HepG2 (cell line): ENCODE measurements around the gene TCF25. TPM values are rescaled to one million over a fixed set of nuclear protein-coding genes. Genes with fewer than 3 reads are reported as not detected.

Experiments used
- GFI1 ChIP-seq: sonication (generic); formaldehyde crosslinking; IDR thresholded peaks from 2 replicates; pipeline ENCODE4 v1.5.0; 2020; ENCODE audit warnings: missing genetic modification reagents, mild to moderate bottlenecking, borderline replicate concordance
- JARID2 ChIP-seq: sonication (generic); formaldehyde crosslinking; IDR thresholded peaks from 2 replicates; pipeline ENCODE4 v1.8.1; 2023; ENCODE audit warnings: missing genetic modification reagents, inconsistent platforms; ENCODE audit not compliant: insufficient replicate concordance
- PCBP1 ChIP-seq: fragments of 200-400 bp; formaldehyde crosslinking; IDR thresholded peaks from 2 replicates; pipeline ENCODE4 v1.6.1; 2017; ENCODE audit warnings: mild to moderate bottlenecking, low read depth, low read length, borderline replicate concordance
- PHF8 ChIP-seq: sonication (generic); formaldehyde crosslinking; IDR thresholded peaks from 2 replicates; pipeline ENCODE4 v1.5.0; 2020; ENCODE audit warnings: missing genetic modification reagents
- SALL2 ChIP-seq: sonication (generic); formaldehyde crosslinking; IDR thresholded peaks from 2 replicates; pipeline ENCODE4 v1.8.1; 2023; ENCODE audit warnings: mild to moderate bottlenecking, missing genetic modification reagents, inconsistent platforms
- SIX1 ChIP-seq: sonication (generic); formaldehyde crosslinking; IDR thresholded peaks from 2 replicates; pipeline ENCODE4 v1.4.0; 2020; ENCODE audit warnings: missing genetic modification reagents, borderline replicate concordance
- SOX6 ChIP-seq, 2 experiments: fragments of 450-650 bp in 1 of 2; sonication (generic) in 1 of 2; formaldehyde crosslinking in 1 of 2; IDR thresholded peaks; 2 replicates each; pipeline versions ENCODE4 v1.4.0 to v1.6.1; 2017 to 2020; ENCODE audit warnings: antibody characterized with exemption in 1 of 2, mild to moderate bottlenecking in 1 of 2, missing genetic modification reagents in 1 of 2
- ZNF136 ChIP-seq: sonication (generic); formaldehyde crosslinking; IDR thresholded peaks from 2 replicates; pipeline ENCODE4 v1.8.1; 2022; ENCODE audit warnings: low read depth, mild to moderate bottlenecking, moderate library complexity, missing genetic modification reagents
- ZNF550 ChIP-seq: sonication (generic); formaldehyde crosslinking; IDR thresholded peaks from 2 replicates; pipeline ENCODE4 v1.4.0; 2020; ENCODE audit warnings: mild to moderate bottlenecking, missing genetic modification reagents, borderline replicate concordance
- ZNF589 ChIP-seq: sonication (generic); formaldehyde crosslinking; conservative IDR thresholded peaks from 2 replicates; pipeline ENCODE4 v1.8.0; 2022; ENCODE audit warnings: mild to moderate bottlenecking, moderate library complexity, missing genetic modification reagents
- ZNF776 ChIP-seq: sonication (generic); formaldehyde crosslinking; IDR thresholded peaks from 2 replicates; pipeline ENCODE4 v1.4.0; 2020; ENCODE audit warnings: mild to moderate bottlenecking, missing genetic modification reagents
- polyA plus RNA-seq, 8 experiments: library from polyadenylated mRNA; depleted of rRNA in 3 of 8; stranded (reverse) in 7 of 8; unstranded in 1 of 8; fragments of >200 nt; fragmentation: Illumina TruSeq in 4 of 8; extraction: Trizol in 4 of 8; gene quantifications; 2 replicates each; pipeline versions ENCODE4 v1.2.1 to v1.2.3, GENCODE V29; 2011 to 2016; ENCODE audit warnings: low read depth in 4 of 8, missing spikeins in 1 of 8, mixed read lengths in 1 of 8; ENCODE audit not compliant: insufficient read depth in 1 of 8
- total RNA-seq, 5 experiments: library from RNA; depleted of rRNA; stranded (reverse); fragments of >200 nt; fragmentation: Illumina TruSeq; extraction: Trizol; gene quantifications; 2 replicates each; pipeline ENCODE4 v1.2.3, GENCODE V29; 2016; ENCODE audit warnings: low read depth in 1 of 5
- TF ChIP-seq, protein P1 (sequence below): sonication (generic); formaldehyde crosslinking; IDR thresholded peaks from 2 replicates; pipeline ENCODE4 v1.4.0; 2020; ENCODE audit warnings: missing genetic modification reagents, borderline replicate concordance
- TF ChIP-seq, protein P2 (sequence below): sonication (generic); formaldehyde crosslinking; IDR thresholded peaks from 2 replicates; pipeline ENCODE4 v1.4.0; 2020; ENCODE audit warnings: missing genetic modification reagents
- TF ChIP-seq, protein P3 (sequence below): IDR thresholded peaks from 2 replicates; pipeline ENCODE4 v1.6.1; 2016; ENCODE audit warnings: missing compliant biosample characterization, missing genetic modification reagents, borderline replicate concordance

TCF25 gene
- total and polyA plus RNA-seq, 2 of the 13 experiments (the other 11 are each of a cell fraction or from before 2014, with no cell fraction given): 138 to 206 TPM

DNA sequence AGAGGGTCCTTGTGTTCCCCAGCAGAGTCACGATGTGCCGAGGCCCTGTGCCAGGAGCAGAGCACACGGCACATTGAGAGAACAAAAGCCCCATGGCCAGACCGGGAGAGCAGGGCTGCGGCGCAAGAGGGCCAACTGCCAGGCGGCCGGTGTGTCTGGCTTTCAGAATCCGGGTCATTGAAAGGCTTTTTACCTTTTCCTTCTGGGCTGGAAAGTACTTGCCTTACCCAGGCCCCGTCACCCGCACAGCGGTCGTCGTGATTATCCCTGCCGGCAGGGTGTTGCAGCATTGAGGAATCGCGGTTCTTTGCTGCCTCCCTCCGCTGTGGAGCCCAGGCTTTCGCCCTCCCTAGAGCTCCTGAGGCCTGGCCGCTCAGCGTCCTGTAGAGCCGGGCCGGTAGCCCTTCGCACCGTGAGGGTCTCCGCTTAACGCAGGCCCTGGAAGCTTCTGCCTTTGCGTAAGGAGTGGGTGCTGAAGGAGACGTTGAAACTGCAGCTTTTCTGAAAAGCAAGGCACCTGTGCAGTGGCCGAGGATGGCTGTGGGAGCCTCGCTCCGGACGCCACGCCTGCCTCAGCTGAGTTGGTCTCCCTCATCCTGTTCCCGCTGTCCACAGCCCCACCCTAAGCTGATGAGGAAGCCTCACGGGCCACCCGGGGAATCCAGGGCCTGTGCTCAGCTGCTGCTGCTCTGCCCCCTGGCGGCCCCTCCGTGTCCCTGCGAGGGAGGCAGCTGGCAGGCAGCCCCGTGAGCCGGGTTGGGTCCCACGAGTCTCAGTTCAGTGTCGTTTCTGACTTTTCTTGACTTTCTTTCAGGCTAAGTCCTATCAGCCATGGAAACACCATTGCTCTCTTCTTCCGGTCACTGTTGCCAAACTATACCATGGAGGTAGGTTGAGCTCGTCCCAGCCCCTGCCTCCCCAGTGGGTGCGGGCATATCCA is 36.7 kb downstream of the TCF25 start (continued):
- no peak for TF ChIP-seq SOX6 (IDR thresholded peaks at IDR 0.05)
- TF ChIP-seq SOX6 (CRISPR knock-in tag; IDR thresholded peaks at IDR 0.05): peak; percentile 30; the same call in 1 of the 2 replicates
- TF ChIP-seq, protein P1, sequence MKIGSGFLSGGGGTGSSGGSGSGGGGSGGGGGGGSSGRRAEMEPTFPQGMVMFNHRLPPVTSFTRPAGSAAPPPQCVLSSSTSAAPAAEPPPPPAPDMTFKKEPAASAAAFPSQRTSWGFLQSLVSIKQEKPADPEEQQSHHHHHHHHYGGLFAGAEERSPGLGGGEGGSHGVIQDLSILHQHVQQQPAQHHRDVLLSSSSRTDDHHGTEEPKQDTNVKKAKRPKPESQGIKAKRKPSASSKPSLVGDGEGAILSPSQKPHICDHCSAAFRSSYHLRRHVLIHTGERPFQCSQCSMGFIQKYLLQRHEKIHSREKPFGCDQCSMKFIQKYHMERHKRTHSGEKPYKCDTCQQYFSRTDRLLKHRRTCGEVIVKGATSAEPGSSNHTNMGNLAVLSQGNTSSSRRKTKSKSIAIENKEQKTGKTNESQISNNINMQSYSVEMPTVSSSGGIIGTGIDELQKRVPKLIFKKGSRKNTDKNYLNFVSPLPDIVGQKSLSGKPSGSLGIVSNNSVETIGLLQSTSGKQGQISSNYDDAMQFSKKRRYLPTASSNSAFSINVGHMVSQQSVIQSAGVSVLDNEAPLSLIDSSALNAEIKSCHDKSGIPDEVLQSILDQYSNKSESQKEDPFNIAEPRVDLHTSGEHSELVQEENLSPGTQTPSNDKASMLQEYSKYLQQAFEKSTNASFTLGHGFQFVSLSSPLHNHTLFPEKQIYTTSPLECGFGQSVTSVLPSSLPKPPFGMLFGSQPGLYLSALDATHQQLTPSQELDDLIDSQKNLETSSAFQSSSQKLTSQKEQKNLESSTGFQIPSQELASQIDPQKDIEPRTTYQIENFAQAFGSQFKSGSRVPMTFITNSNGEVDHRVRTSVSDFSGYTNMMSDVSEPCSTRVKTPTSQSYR (CRISPR knock-in tag): no peak
- TF ChIP-seq, protein P2, sequence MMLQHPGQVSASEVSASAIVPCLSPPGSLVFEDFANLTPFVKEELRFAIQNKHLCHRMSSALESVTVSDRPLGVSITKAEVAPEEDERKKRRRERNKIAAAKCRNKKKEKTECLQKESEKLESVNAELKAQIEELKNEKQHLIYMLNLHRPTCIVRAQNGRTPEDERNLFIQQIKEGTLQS: peak; percentile 46; the same call in 1 of the 2 replicates
- TF ChIP-seq ZNF776: 0 out of 2 replicates have a peak, but pooled peaks have one; percentile 40
- 0 out of 2 replicates have a peak, but pooled peaks have one; percentile 17 for TF ChIP-seq ZNF550 (CRISPR knock-in tag)
- no peak for TF ChIP-seq ZNF136 (CRISPR knock-in tag)
- 0 out of 2 replicates have a peak, but pooled peaks have one; percentile 12 for TF ChIP-seq ZNF589 (CRISPR knock-in tag)
- TF ChIP-seq PHF8 (CRISPR knock-in tag): no peak
- TF ChIP-seq GFI1 (CRISPR knock-in tag): no peak
- TF ChIP-seq SIX1 (CRISPR knock-in tag): no peak
- peak; percentile 36; the same call in 1 of the 2 replicates for TF ChIP-seq SALL2 (CRISPR knock-in tag)
- no peak for TF ChIP-seq JARID2
- TF ChIP-seq, protein P3, sequence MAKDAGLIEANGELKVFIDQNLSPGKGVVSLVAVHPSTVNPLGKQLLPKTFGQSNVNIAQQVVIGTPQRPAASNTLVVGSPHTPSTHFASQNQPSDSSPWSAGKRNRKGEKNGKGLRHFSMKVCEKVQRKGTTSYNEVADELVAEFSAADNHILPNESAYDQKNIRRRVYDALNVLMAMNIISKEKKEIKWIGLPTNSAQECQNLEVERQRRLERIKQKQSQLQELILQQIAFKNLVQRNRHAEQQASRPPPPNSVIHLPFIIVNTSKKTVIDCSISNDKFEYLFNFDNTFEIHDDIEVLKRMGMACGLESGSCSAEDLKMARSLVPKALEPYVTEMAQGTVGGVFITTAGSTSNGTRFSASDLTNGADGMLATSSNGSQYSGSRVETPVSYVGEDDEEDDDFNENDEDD (CRISPR knock-in tag): peak; percentile 53; the same call in 1 of the 2 replicates
- TF ChIP-seq PCBP1: no peak
